ENCODE measurements around the gene ADCY9. TPM values are rescaled to one million over a fixed set of nuclear protein-coding genes. Genes with fewer than 3 reads are reported as not detected.

Gene ADCY9
- total RNA-seq, 1 donor from 2014 or later, result 6.5 TPM

GRCh38 chr16:4010225-4011158 is 105.8 kb downstream of the ADCY9 start:
- no peak for DNase-seq (ENCODE audit: low spot score in 2 of 2)
- FAIRE-seq, result no peak

GRCh38 chr16:4009177-4009576 is 107.1 kb downstream of the ADCY9 start:
- no peak for FAIRE-seq
- no peak for DNase-seq (ENCODE audit: low spot score in 2 of 2)

- DNase-seq (ENCODE audit: low spot score in 2 of 2) (no peak), FAIRE-seq (no peak)
These were observed 108.1 kb downstream of the ADCY9 start for GRCh38 chr16:4008116-4008515.

GRCh38 chr16:4006397-4006999 is 109.7 kb downstream of the ADCY9 start:
- FAIRE-seq (no peak), DNase-seq (ENCODE audit: low spot score in 2 of 2) (no peak)

- DNase-seq (ENCODE audit: low spot score in 2 of 2) (no peak), FAIRE-seq (no peak)
These were observed 110.5 kb downstream of the ADCY9 start for GRCh38 chr16:4005731-4006130.

- no peak for DNase-seq (ENCODE audit: low spot score in 2 of 2)
- no peak for FAIRE-seq
These were observed 111.0 kb downstream of the ADCY9 start for GRCh38 chr16:4005281-4005680.

GRCh38 chr16:4004206-4004605 is 112.0 kb downstream of the ADCY9 start:
- DNase-seq (ENCODE audit: low spot score in 2 of 2) (no peak), FAIRE-seq (no peak)

GRCh38 chr16:4003576-4003975 is 112.7 kb downstream of the ADCY9 start:
- DNase-seq (ENCODE audit: low spot score in 2 of 2) (no peak), FAIRE-seq (no peak)

- FAIRE-seq (no peak), DNase-seq (ENCODE audit: low spot score in 2 of 2) (no peak)
These were observed 113.1 kb downstream of the ADCY9 start for GRCh38 chr16:4003166-4003565.

GRCh38 chr16:4002121-4002520 is 114.1 kb downstream of the ADCY9 start:
- FAIRE-seq (no peak), DNase-seq (ENCODE audit: low spot score in 2 of 2) (no peak)

GRCh38 chr16:3999479-4000325 is 116.5 kb downstream of the ADCY9 start:
- no peak for DNase-seq (ENCODE audit: low spot score in 2 of 2)

GRCh38 chr16:3998793-3999478 is 117.3 kb downstream of the ADCY9 start:
- no peak for FAIRE-seq

More at GRCh38 chr16:3999479-4000325, 116.5 kb downstream of the ADCY9 start:
- no peak for FAIRE-seq

GRCh38 chr16:3997231-3997841 is 118.9 kb downstream of the ADCY9 start:
- DNase-seq (ENCODE audit: low spot score in 2 of 2), result no peak
- FAIRE-seq, result no peak

More at GRCh38 chr16:3998793-3999478, 117.3 kb downstream of the ADCY9 start:
- DNase-seq (ENCODE audit: low spot score in 2 of 2), result no peak

- no peak for DNase-seq (ENCODE audit: low spot score in 2 of 2)
- no peak for FAIRE-seq
These were observed 121.2 kb downstream of the ADCY9 start for GRCh38 chr16:3995001-3995400.

GRCh38 chr16:3993052-3993785 is 123.0 kb downstream of the ADCY9 start:
- FAIRE-seq (no peak), DNase-seq (ENCODE audit: low spot score in 2 of 2) (no peak)

GRCh38 chr16:3992297-3993051 is 123.8 kb downstream of the ADCY9 start:
- no peak for DNase-seq (ENCODE audit: low spot score in 2 of 2)
- FAIRE-seq, result no peak

- DNase-seq (ENCODE audit: low spot score in 2 of 2), result no peak
- no peak for FAIRE-seq
These were observed 127.4 kb downstream of the ADCY9 start for GRCh38 chr16:3988824-3989223.

GRCh38 chr16:3988011-3988410 is 128.2 kb downstream of the ADCY9 start:
- FAIRE-seq (no peak), DNase-seq (ENCODE audit: low spot score in 2 of 2) (no peak)
